Mesendoderm (in vitro differentiated cells): ENCODE data around the gene CRY1.

Experiments used
- DNase-seq: peaks from one replicate; pipeline ENCODE4 v3.0.0; 2013
- H2AK5ac ChIP-seq: 2 replicates; pipeline ENCODE4 v1.6.1; 2013; ENCODE audit warnings: low read length, inconsistent platforms
- H2BK120ac ChIP-seq: 2 replicates; pipeline ENCODE4 v1.6.1; 2013; ENCODE audit warnings: low read depth, mild to moderate bottlenecking, low read length, moderate library complexity, mixed read lengths
- H2BK15ac ChIP-seq: replicated peaks from 2 replicates; pipeline ENCODE4 v1.6.1; 2013; ENCODE audit warnings: low read depth, mild to moderate bottlenecking, moderate library complexity
- H2BK5ac ChIP-seq: 2 replicates; pipeline ENCODE4 v1.6.1; 2013; ENCODE audit warnings: low read length, inconsistent platforms
- H3K18ac ChIP-seq: 2 replicates; pipeline ENCODE4 v1.6.1; 2013; ENCODE audit warnings: mild to moderate bottlenecking, low read length, mixed read lengths
- H3K23ac ChIP-seq: one replicate; pipeline ENCODE4 v1.6.1; 2013; ENCODE audit warnings: low read length
- H3K27ac ChIP-seq: 2 replicates; pipeline ENCODE4 v1.5.1; 2013; ENCODE audit warnings: low read depth, mild to moderate bottlenecking, inconsistent platforms, low read length, moderate library complexity
- H3K27me3 ChIP-seq: 2 replicates; pipeline ENCODE4 v1.6.1; 2013; ENCODE audit warnings: low read length, control low read depth, mild to moderate bottlenecking, inconsistent platforms; ENCODE audit not compliant: insufficient read depth, poor library complexity
- H3K36me3 ChIP-seq: 2 replicates; pipeline ENCODE4 v1.6.1; 2013; ENCODE audit warnings: low read length, inconsistent platforms; ENCODE audit not compliant: control insufficient read depth, insufficient read depth
- H3K4ac ChIP-seq: one replicate; pipeline ENCODE4 v1.6.1; 2013; ENCODE audit warnings: low read depth, mild to moderate bottlenecking, low read length, moderate library complexity
- H3K4me1 ChIP-seq: 2 replicates; pipeline ENCODE4 v1.6.1; 2013; ENCODE audit warnings: low read depth, low read length, inconsistent platforms; ENCODE audit not compliant: control insufficient read depth
- H3K4me2 ChIP-seq: 2 replicates; pipeline ENCODE4 v1.6.1; 2013; ENCODE audit warnings: low read length
- H3K4me3 ChIP-seq: 2 replicates; pipeline ENCODE4 v1.5.1; 2013; ENCODE audit warnings: mild to moderate bottlenecking, low read length
- H3K56ac ChIP-seq: one replicate; pipeline ENCODE4 v1.6.1; 2013; ENCODE audit warnings: low read length
- H3K79me1 ChIP-seq: 2 replicates; pipeline ENCODE4 v1.6.1; 2013; ENCODE audit warnings: low read length, inconsistent platforms
- H3K79me2 ChIP-seq: 2 replicates; pipeline ENCODE4 v1.6.1; 2013; ENCODE audit warnings: mild to moderate bottlenecking, low read length; ENCODE audit not compliant: control insufficient read depth, insufficient read depth
- H3K9ac ChIP-seq: 2 replicates; pipeline ENCODE4 v1.6.1; 2013; ENCODE audit warnings: low read length, inconsistent platforms
- H4K5ac ChIP-seq: one replicate; pipeline ENCODE4 v1.6.1; 2013; ENCODE audit warnings: low read length
- H4K8ac ChIP-seq: one replicate; pipeline ENCODE4 v1.6.1; 2013; ENCODE audit warnings: low read depth, mild to moderate bottlenecking, control low read depth, low read length, moderate library complexity
- WGBS: extraction: QIAGEN DNeasy Blood & Tissue Kit; methylation state at CpG from one replicate; pipeline ENCODE4 v1.1.7; 2013; ENCODE audit warnings: low lambda C conversion rate, missing lambda C conversion rate; ENCODE audit not compliant: insufficient coverage; ENCODE audit errors: extremely low coverage; 5-methylcytosine and 5-hydroxymethylcytosine counted together

The CRY1 gene

GRCh38 chr12:107105410-107105703 lies 12.0 kb upstream of the CRY1 start:
- no peak overlapping the region for H2BK15ac ChIP-seq
- no peaks in the 10 kb centered on the region for H3K27me3 ChIP-seq
- H3K56ac ChIP-seq, result no peak overlapping the region
- no peak overlapping the region for H3K4me3 ChIP-seq
- H4K8ac ChIP-seq, result no peak overlapping the region
- no peak overlapping the region for H3K9ac ChIP-seq
- no peak for DNase-seq
- no peak overlapping the region for H2AK5ac ChIP-seq
- no peak overlapping the region for H3K18ac ChIP-seq
- H3K79me2 ChIP-seq, result no peaks in the 10 kb centered on the region
- H4K5ac ChIP-seq, result no peak overlapping the region
- H3K23ac ChIP-seq, result no peak overlapping the region
- H3K27ac ChIP-seq, result no peak overlapping the region
- no CpG with 5 or more reads among the region's 1 CpG for WGBS
- H3K4me2 ChIP-seq, result no peak overlapping the region
- H3K36me3 ChIP-seq, result no peaks in the 10 kb centered on the region
- H3K4ac ChIP-seq, result no peak overlapping the region
- H3K4me1 ChIP-seq, result peaks cover 2% of the 10 kb centered on the region
- no peaks in the 10 kb centered on the region for H3K79me1 ChIP-seq
- no peak overlapping the region for H2BK5ac ChIP-seq
- H2BK120ac ChIP-seq, result no peak overlapping the region

GRCh38 chr12:107103516-107103915 lies 10.2 kb upstream of the CRY1 start:
- Histone ChIP-seq H3K27me3 (no peaks in the 10 kb centered on the region), H3K79me1 (no peaks in the 10 kb centered on the region), H3K4me1 (peaks cover 2% of the 10 kb centered on the region), H2BK5ac (no peak overlapping the region), H3K23ac (no peak overlapping the region), H3K79me2 (no peaks in the 10 kb centered on the region), H3K4ac (no peak overlapping the region), H2AK5ac (no peak overlapping the region), H2BK120ac (no peak overlapping the region), H3K36me3 (no peaks in the 10 kb centered on the region), H3K56ac (no peak overlapping the region), H3K9ac (no peak overlapping the region), H3K4me3 (no peak overlapping the region), H4K8ac (no peak overlapping the region), H4K5ac (no peak overlapping the region), H3K18ac (no peak overlapping the region), H2BK15ac (no peak overlapping the region), H3K27ac (no peak overlapping the region), H3K4me2 (no peak overlapping the region)
- no peak for DNase-seq

GRCh38 chr12:107103097-107103496 lies 9.7 kb upstream of the CRY1 start:
- H3K23ac ChIP-seq, result no peak overlapping the region
- DNase-seq, result no peak
- no peak overlapping the region for H3K4ac ChIP-seq
- H3K4me2 ChIP-seq, result no peak overlapping the region
- no peaks in the 10 kb centered on the region for H3K27me3 ChIP-seq
- no peaks in the 10 kb centered on the region for H3K79me2 ChIP-seq
- no peak overlapping the region for H2BK120ac ChIP-seq
- no peak overlapping the region for H4K8ac ChIP-seq
- no peak overlapping the region for H2BK5ac ChIP-seq
- H3K4me3 ChIP-seq, result no peak overlapping the region
- H3K18ac ChIP-seq, result no peak overlapping the region
- no peak overlapping the region for H3K9ac ChIP-seq
- no peak overlapping the region for H2BK15ac ChIP-seq
- no peak overlapping the region for H4K5ac ChIP-seq
- H3K56ac ChIP-seq, result no peak overlapping the region
- WGBS, result no CpG with 5 or more reads among the region's 3 CpGs
- H3K27ac ChIP-seq, result no peak overlapping the region
- peaks cover 2% of the 10 kb centered on the region for H3K4me1 ChIP-seq
- no peaks in the 10 kb centered on the region for H3K36me3 ChIP-seq
- H2AK5ac ChIP-seq, result no peak overlapping the region
- H3K79me1 ChIP-seq, result no peaks in the 10 kb centered on the region

GRCh38 chr12:107102294-107102693 lies 8.9 kb upstream of the CRY1 start:
- no peak overlapping the region for H2BK120ac ChIP-seq
- no peak overlapping the region for H3K56ac ChIP-seq
- no peak overlapping the region for H3K23ac ChIP-seq
- H2AK5ac ChIP-seq, result no peak overlapping the region
- H4K8ac ChIP-seq, result no peak overlapping the region
- H3K79me1 ChIP-seq, result no peaks in the 10 kb centered on the region
- no peaks in the 10 kb centered on the region for H3K27me3 ChIP-seq
- no peak overlapping the region for H3K4ac ChIP-seq
- H3K79me2 ChIP-seq, result no peaks in the 10 kb centered on the region
- H4K5ac ChIP-seq, result no peak overlapping the region
- H3K4me3 ChIP-seq, result no peak overlapping the region
- H3K4me2 ChIP-seq, result no peak overlapping the region
- no peak overlapping the region for H2BK5ac ChIP-seq
- H3K27ac ChIP-seq, result no peak overlapping the region
- H3K4me1 ChIP-seq, result peaks cover 2% of the 10 kb centered on the region
- H2BK15ac ChIP-seq, result no peak overlapping the region
- H3K18ac ChIP-seq, result no peak overlapping the region
- H3K9ac ChIP-seq, result no peak overlapping the region
- no peak for DNase-seq
- H3K36me3 ChIP-seq, result no peaks in the 10 kb centered on the region

GRCh38 chr12:107101651-107102050 lies 8.3 kb upstream of the CRY1 start:
- no peaks in the 10 kb centered on the region for H3K36me3 ChIP-seq
- no peaks in the 10 kb centered on the region for H3K79me1 ChIP-seq
- no peak overlapping the region for H3K4me3 ChIP-seq
- H3K18ac ChIP-seq, result no peak overlapping the region
- H3K56ac ChIP-seq, result no peak overlapping the region
- H2AK5ac ChIP-seq, result no peak overlapping the region
- H3K27ac ChIP-seq, result no peak overlapping the region
- H3K23ac ChIP-seq, result no peak overlapping the region
- no peaks in the 10 kb centered on the region for H3K79me2 ChIP-seq
- no peak overlapping the region for H3K4ac ChIP-seq
- no peak for DNase-seq
- H4K5ac ChIP-seq, result no peak overlapping the region
- WGBS, result no CpG with 5 or more reads among the region's 1 CpG
- no peak overlapping the region for H3K9ac ChIP-seq
- H2BK5ac ChIP-seq, result no peak overlapping the region
- no peaks in the 10 kb centered on the region for H3K27me3 ChIP-seq
- H3K4me1 ChIP-seq, result no peaks in the 10 kb centered on the region
- no peak overlapping the region for H2BK120ac ChIP-seq
- no peak overlapping the region for H4K8ac ChIP-seq
- H3K4me2 ChIP-seq, result no peak overlapping the region
- H2BK15ac ChIP-seq, result no peak overlapping the region

GRCh38 chr12:107099917-107100316 lies 6.6 kb upstream of the CRY1 start:
- Histone ChIP-seq H3K36me3 (no peaks in the 10 kb centered on the region), H4K5ac (no peak overlapping the region), H2AK5ac (no peak overlapping the region), H3K79me2 (no peaks in the 10 kb centered on the region), H4K8ac (no peak overlapping the region), H3K18ac (no peak overlapping the region), H2BK120ac (no peak overlapping the region), H3K27me3 (no peaks in the 10 kb centered on the region), H2BK15ac (no peak overlapping the region), H3K4me1 (no peaks in the 10 kb centered on the region), H3K27ac (no peak overlapping the region), H3K4me3 (no peak overlapping the region), H3K9ac (no peak overlapping the region), H3K56ac (no peak overlapping the region), H3K23ac (no peak overlapping the region), H3K79me1 (no peaks in the 10 kb centered on the region), H3K4me2 (no peak overlapping the region), H2BK5ac (no peak overlapping the region), H3K4ac (no peak overlapping the region)
- no CpG with 5 or more reads among the region's 2 CpGs for WGBS
- no peak for DNase-seq
